ENCODE measurements around the gene KIF26B. TPM values are rescaled to one million over a fixed set of nuclear protein-coding genes. Genes with fewer than 3 reads are reported as not detected.

KIF26B gene
- total RNA-seq, 2 experiments from 2014 or later: not detected

- H3K36me3 Mint-ChIP-seq (ENCODE audit: low read depth): no peaks in the 10 kb centered on the region
- H3K9me3 Mint-ChIP-seq: no peaks in the 10 kb centered on the region
- no peak overlapping the region for H3K27ac Mint-ChIP-seq
- CTCF ChIA-PET: no interaction called here
- H3K27me3 Mint-ChIP-seq: no peaks in the 10 kb centered on the region
- no peak for DNase-seq
- no peaks in the 10 kb centered on the region for H3K4me1 Mint-ChIP-seq
- H3K4me3 Mint-ChIP-seq: no peak overlapping the region
- POLR2A ChIA-PET: no interaction called here
These were observed 70.8 kb downstream of the KIF26B start for GRCh38 chr1:245225322-245226202.

GRCh38 chr1:245226203-245226499 is 71.4 kb downstream of the KIF26B start:
- H3K27ac Mint-ChIP-seq: no peak overlapping the region
- H3K4me1 Mint-ChIP-seq: no peaks in the 10 kb centered on the region
- H3K27me3 Mint-ChIP-seq: no peaks in the 10 kb centered on the region
- H3K4me3 Mint-ChIP-seq: no peak overlapping the region
- CTCF ChIA-PET: no interaction called here
- no peaks in the 10 kb centered on the region for H3K9me3 Mint-ChIP-seq
- DNase-seq: no peak
- H3K36me3 Mint-ChIP-seq (ENCODE audit: low read depth): no peaks in the 10 kb centered on the region
- POLR2A ChIA-PET: no interaction called here

- no peaks in the 10 kb centered on the region for H3K4me1 Mint-ChIP-seq
- POLR2A ChIA-PET: no interaction called here
- CTCF ChIA-PET: no interaction called here
- no peak for DNase-seq
- no peak overlapping the region for H3K4me3 Mint-ChIP-seq
- no peak overlapping the region for H3K27ac Mint-ChIP-seq
- no peaks in the 10 kb centered on the region for H3K36me3 Mint-ChIP-seq (ENCODE audit: low read depth)
- no peaks in the 10 kb centered on the region for H3K27me3 Mint-ChIP-seq
- H3K9me3 Mint-ChIP-seq: no peaks in the 10 kb centered on the region
These were observed 74.3 kb downstream of the KIF26B start for GRCh38 chr1:245229051-245229450.

GRCh38 chr1:245232931-245233330 is 78.1 kb downstream of the KIF26B start:
- CTCF ChIA-PET: no interaction called here
- Mint-ChIP-seq H3K9me3 (no peaks in the 10 kb centered on the region), H3K4me1 (no peaks in the 10 kb centered on the region), H3K27ac (no peak overlapping the region), H3K36me3 (ENCODE audit: low read depth) (no peaks in the 10 kb centered on the region), H3K27me3 (peaks cover 3% of the 10 kb centered on the region), H3K4me3 (no peak overlapping the region)
- POLR2A ChIA-PET: no interaction called here
- DNase-seq: no peak

GRCh38 chr1:245234217-245235081 is 79.7 kb downstream of the KIF26B start:
- DNase-seq: no peak
- Mint-ChIP-seq H3K36me3 (ENCODE audit: low read depth) (no peaks in the 10 kb centered on the region), H3K4me3 (no peak overlapping the region), H3K27me3 (peaks cover 3% of the 10 kb centered on the region), H3K9me3 (no peaks in the 10 kb centered on the region), H3K27ac (no peak overlapping the region), H3K4me1 (no peaks in the 10 kb centered on the region)
- ChIA-PET POLR2A (no interaction called here), CTCF (no interaction called here)

GRCh38 chr1:245235156-245235555 is 80.4 kb downstream of the KIF26B start:
- Mint-ChIP-seq H3K36me3 (ENCODE audit: low read depth) (no peaks in the 10 kb centered on the region), H3K27me3 (peaks cover 3% of the 10 kb centered on the region), H3K9me3 (no peaks in the 10 kb centered on the region), H3K4me3 (no peak overlapping the region), H3K27ac (no peak overlapping the region), H3K4me1 (no peaks in the 10 kb centered on the region)
- no peak for DNase-seq
- ChIA-PET CTCF (no interaction called here), POLR2A (no interaction called here)

GRCh38 chr1:245240648-245241165 is 85.9 kb downstream of the KIF26B start:
- Mint-ChIP-seq H3K9me3 (no peaks in the 10 kb centered on the region), H3K27me3 (peaks cover 3% of the 10 kb centered on the region), H3K4me1 (no peaks in the 10 kb centered on the region), H3K4me3 (no peak overlapping the region), H3K27ac (no peak overlapping the region), H3K36me3 (ENCODE audit: low read depth) (no peaks in the 10 kb centered on the region)
- POLR2A ChIA-PET: no interaction called here
- DNase-seq: no peak
- CTCF ChIA-PET: no interaction called here

- Mint-ChIP-seq H3K4me3 (no peak overlapping the region), H3K36me3 (ENCODE audit: low read depth) (no peaks in the 10 kb centered on the region), H3K27ac (no peak overlapping the region), H3K27me3 (peaks cover 3% of the 10 kb centered on the region), H3K4me1 (no peaks in the 10 kb centered on the region), H3K9me3 (no peaks in the 10 kb centered on the region)
- ChIA-PET CTCF (no interaction called here), POLR2A (no interaction called here)
- DNase-seq: no peak
These were observed 86.8 kb downstream of the KIF26B start for GRCh38 chr1:245241526-245242130.

GRCh38 chr1:245242989-245243388 is 88.2 kb downstream of the KIF26B start:
- ChIA-PET CTCF (no interaction called here), POLR2A (no interaction called here)
- H3K4me1 Mint-ChIP-seq: no peaks in the 10 kb centered on the region
- DNase-seq: no peak
- no peaks in the 10 kb centered on the region for H3K27me3 Mint-ChIP-seq
- no peaks in the 10 kb centered on the region for H3K9me3 Mint-ChIP-seq
- no peak overlapping the region for H3K4me3 Mint-ChIP-seq
- H3K27ac Mint-ChIP-seq: no peak overlapping the region
- H3K36me3 Mint-ChIP-seq (ENCODE audit: low read depth): no peaks in the 10 kb centered on the region

GRCh38 chr1:245245021-245245667 is 90.4 kb downstream of the KIF26B start:
- ChIA-PET CTCF (no interaction called here), POLR2A (no interaction called here)
- Mint-ChIP-seq H3K27ac (no peak overlapping the region), H3K4me3 (no peak overlapping the region), H3K9me3 (no peaks in the 10 kb centered on the region), H3K27me3 (no peaks in the 10 kb centered on the region), H3K36me3 (ENCODE audit: low read depth) (no peaks in the 10 kb centered on the region), H3K4me1 (no peaks in the 10 kb centered on the region)
- no peak for DNase-seq

GRCh38 chr1:245246433-245246832 is 91.6 kb downstream of the KIF26B start:
- no peak for DNase-seq
- no peak overlapping the region for H3K4me3 Mint-ChIP-seq
- no peaks in the 10 kb centered on the region for H3K36me3 Mint-ChIP-seq (ENCODE audit: low read depth)
- no peaks in the 10 kb centered on the region for H3K4me1 Mint-ChIP-seq
- no peaks in the 10 kb centered on the region for H3K9me3 Mint-ChIP-seq
- H3K27me3 Mint-ChIP-seq: no peaks in the 10 kb centered on the region
- POLR2A ChIA-PET: no interaction called here
- CTCF ChIA-PET: no interaction called here
- no peak overlapping the region for H3K27ac Mint-ChIP-seq

- ChIA-PET CTCF (no interaction called here), POLR2A (no interaction called here)
- no peak for DNase-seq
- Mint-ChIP-seq H3K9me3 (no peaks in the 10 kb centered on the region), H3K4me1 (no peaks in the 10 kb centered on the region), H3K27ac (no peak overlapping the region), H3K4me3 (no peak overlapping the region), H3K27me3 (no peaks in the 10 kb centered on the region), H3K36me3 (ENCODE audit: low read depth) (no peaks in the 10 kb centered on the region)
These were observed 92.6 kb downstream of the KIF26B start for GRCh38 chr1:245247356-245247755.

GRCh38 chr1:245247801-245248200 is 93.0 kb downstream of the KIF26B start:
- no peak overlapping the region for H3K4me3 Mint-ChIP-seq
- ChIA-PET POLR2A (no interaction called here), CTCF (no interaction called here)
- no peak overlapping the region for H3K27ac Mint-ChIP-seq
- no peak for DNase-seq
- no peaks in the 10 kb centered on the region for H3K4me1 Mint-ChIP-seq
- peaks cover 3% of the 10 kb centered on the region for H3K9me3 Mint-ChIP-seq
- no peaks in the 10 kb centered on the region for H3K27me3 Mint-ChIP-seq
- H3K36me3 Mint-ChIP-seq (ENCODE audit: low read depth): no peaks in the 10 kb centered on the region

Data from activated CD4-positive, alpha-beta memory T cell treated with anti-CD3 and anti-CD28 coated beads, Interleukin-2, amount 10 ng/mL, durations not matched to agents 7 days and 5 days (primary cell).